Measurements from ENCODE around the gene TUBA1C.
"Not testable (repeated sequence)": the region's sequence is repeated elsewhere in the genome, so short reads cannot be mapped to it uniquely, and the experiment has no call there.

The TUBA1C gene

DNA sequence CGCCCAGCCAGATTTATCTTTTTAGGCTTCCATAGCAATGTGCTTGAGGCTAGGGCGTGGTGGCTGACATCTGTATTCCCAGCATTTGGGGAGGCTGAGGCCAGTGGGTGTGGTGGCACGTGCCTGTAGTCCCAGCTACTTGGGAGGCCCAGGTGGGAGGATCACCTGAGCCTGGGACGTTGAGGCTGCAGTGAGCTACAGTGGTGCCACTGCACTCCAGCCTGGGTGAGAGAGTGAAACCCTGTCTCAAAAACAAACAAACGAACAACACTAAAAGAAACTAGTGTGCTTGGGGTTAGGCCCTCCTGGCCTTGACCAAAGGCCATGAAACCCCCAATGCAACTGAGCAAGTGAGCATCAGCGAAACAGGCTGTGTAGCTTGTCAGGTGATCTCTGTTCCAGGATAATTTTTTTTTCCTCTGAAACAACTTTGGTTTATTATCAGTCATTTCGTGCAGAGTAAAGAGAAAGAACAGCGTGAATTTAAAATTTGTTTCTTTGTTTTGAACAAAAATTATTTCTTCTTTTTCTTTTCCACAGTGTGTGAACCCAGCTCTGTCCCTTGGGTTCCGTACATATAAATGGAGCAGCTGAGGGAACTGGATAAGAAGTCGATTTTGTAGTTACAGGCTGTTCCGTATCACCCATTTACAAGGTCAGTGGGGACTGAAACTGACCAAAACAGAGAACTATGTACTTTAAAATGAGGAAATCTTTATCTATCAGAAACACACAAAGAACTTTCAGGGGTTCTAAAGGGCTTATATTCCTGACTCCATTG is 8.8 kb upstream of the TUBA1C start:
- no peak for DNase-seq

DNA sequence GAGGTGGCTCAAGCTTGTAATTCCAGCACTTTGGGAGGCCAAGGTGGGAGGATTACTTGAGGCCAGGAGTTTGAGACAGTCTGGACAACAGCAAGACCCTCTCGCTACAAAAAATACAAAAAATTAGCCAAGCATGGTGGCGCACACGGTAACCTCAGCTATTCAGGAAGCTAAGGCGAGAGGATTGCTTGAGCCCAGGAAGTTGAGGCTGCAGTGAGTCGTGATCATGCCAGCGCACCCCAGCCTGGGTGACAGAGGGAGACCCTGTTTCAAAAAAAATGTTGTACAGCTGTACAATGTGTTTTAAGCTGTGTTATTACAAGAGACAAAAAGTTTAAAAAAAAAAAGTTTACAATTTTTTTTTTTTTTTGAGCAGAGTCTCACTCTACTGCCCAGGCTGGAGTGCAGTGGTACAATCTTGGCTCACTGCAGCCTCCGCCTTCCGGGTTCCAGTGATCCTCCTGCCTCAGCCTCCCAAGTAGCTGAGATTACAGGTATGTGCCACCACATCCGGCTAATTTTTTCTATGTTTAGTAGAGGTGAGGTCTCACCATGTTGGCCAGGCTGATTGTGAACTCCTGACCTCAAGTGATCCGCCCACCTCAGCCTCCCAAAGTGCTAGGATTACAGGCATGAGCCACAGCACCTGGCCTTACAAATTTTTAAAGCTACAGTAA is 7.2 kb upstream of the TUBA1C start:
- DNase-seq, result not testable (repeated sequence)

DNA sequence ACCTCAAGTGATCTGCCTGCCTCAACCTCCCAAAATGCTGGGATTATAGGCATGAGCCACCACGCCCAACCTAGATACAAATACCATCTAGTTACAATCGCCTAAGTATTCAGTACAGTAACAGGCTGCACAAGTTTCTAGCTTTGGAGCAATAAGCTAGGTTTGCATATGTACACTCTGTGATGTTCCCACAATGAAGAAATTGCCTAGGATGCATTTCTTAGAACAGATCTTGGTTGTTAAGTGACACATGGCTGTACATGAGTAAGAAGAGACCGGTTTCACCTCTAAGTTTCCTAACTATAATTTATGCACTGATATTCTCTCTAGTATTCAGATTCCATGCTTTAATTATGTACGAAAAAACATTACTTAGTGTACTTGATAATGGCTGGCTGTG is 5.4 kb upstream of the TUBA1C start:
- no peak for DNase-seq

DNA sequence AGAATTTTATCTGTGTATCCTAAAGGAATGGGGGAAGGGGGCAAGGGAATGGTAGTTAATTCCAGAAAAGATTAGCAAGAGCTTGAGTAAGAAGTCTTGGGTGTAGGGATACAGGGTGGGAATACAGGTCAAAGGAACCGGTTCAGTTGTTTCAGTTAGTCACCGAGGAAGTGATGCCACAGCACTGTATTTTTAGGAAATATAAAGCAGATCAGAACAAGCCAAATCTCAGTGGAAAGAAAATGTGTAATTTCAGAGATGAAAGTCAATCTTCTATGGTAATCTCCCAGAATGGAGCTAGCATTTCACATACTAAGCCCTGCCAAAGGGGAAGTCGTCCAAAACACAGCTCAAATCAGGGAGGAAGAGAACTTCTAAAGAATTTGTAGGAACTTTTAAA is 4.7 kb upstream of the TUBA1C start:
- no peak for DNase-seq

DNA sequence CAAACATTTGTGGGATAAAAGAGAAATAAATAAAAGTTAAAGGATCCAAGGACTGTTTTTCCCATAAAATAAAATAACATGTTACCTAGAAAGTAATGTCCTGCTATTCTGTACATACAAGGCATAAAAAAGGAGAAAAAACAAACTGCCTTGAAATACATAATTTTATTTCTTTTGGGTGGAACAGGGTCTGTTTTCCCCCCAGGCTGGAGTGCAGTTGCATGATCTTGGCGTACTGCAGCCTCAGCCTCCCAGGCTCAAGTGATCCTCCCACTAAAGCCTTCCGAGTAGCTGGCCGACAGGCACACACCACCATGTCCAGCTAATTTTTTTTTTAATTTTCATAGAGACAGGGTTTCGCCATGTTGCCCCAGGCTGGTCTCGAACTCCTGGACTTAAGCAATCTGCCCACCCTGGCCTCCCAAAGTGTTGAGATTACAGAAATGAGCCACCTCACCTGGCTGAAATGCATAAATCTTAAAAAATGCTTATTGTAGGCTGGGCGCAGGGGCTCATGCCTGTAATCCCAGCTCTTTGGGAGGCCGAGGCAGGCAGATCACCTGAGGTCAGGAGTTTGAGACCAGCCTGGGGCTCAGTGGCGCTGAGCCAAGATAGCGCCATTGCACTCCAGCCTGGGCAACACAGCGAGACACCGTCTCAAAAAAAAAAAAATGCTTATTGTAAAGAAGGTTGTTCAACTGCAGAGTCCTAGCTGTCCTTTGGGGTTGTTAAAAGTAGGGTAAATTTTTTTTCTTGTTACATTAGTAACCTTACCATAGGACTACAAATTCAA is 4.1 kb upstream of the TUBA1C start:
- DNase-seq, result no peak

DNA sequence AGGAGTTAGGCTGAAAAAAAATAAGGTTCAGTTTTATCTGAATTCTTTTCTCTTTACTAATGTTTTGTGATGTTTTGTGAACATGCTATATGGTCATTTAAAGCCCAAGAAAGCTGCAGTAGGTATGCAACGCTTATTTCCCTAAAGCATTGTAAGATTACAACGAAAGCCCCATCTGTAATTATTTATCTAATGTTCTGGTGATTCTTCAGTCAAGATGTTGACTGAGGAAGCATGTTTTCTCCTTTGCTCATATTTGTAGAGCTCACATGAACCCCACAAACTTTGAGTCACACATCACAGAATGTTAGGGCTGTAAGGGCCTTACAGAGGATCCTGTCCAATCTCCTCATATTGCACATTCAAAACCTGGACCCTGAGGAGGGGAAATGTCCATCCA is 3.2 kb upstream of the TUBA1C start:
- no peak for DNase-seq

DNA sequence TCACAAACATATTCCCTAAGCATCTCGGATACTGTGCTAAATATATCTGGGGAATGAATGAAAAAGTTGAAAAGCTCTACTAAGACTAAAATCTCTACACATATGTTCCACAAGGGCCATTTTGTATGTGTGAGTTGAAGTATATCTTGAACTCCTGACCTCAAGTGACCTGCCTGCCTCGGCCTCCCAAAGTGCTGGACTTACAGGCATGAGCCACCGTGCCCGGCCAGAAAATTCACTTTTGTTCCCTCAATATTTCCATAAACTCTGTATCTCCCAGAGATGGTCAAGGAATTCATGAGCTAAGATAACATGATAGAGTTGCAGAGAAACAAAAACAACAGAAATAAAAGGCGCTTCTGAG is 1.5 kb upstream of the TUBA1C start:
- DNase-seq, result no peak

DNA sequence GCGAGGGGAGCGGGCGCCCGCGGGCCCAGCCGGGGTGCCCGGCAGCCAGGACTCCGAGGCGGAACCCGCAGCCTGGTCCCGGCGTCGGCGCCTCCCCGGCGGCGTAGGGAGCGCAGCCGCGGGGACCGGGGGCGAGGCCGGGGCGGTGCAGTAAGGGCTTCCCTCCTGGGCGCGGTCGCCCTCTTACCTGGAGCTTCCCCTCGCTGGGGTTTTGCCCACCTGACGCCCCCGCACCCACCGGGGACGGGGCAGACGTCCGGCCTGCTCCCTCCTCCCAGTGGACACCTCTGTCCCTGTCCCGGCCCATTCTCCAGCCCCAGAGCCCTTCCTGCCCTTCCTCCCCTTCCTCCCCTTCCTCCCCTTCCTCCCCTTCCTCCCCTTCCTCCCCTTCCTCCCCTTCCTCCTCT is 413 bp upstream of the TUBA1C start:
- DNase-seq, result peak; percentile 20

DNA sequence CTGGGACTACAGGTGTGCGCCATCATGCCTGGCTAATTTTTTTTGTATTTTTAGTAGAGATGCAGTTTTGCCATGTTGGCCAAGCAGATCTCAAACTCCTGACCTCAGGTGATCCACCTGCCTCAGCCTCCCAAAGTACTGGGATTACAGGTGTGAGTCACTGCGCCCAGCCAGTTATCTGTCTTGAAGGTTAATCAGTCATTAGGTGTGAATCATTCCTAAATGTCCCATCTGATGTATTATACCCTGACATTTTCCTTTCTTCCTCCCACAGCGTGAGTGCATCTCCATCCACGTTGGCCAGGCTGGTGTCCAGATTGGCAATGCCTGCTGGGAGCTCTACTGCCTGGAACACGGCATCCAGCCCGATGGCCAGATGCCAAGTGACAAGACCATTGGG is 4.3 kb downstream of the TUBA1C start:
- not testable (repeated sequence) for DNase-seq

DNA sequence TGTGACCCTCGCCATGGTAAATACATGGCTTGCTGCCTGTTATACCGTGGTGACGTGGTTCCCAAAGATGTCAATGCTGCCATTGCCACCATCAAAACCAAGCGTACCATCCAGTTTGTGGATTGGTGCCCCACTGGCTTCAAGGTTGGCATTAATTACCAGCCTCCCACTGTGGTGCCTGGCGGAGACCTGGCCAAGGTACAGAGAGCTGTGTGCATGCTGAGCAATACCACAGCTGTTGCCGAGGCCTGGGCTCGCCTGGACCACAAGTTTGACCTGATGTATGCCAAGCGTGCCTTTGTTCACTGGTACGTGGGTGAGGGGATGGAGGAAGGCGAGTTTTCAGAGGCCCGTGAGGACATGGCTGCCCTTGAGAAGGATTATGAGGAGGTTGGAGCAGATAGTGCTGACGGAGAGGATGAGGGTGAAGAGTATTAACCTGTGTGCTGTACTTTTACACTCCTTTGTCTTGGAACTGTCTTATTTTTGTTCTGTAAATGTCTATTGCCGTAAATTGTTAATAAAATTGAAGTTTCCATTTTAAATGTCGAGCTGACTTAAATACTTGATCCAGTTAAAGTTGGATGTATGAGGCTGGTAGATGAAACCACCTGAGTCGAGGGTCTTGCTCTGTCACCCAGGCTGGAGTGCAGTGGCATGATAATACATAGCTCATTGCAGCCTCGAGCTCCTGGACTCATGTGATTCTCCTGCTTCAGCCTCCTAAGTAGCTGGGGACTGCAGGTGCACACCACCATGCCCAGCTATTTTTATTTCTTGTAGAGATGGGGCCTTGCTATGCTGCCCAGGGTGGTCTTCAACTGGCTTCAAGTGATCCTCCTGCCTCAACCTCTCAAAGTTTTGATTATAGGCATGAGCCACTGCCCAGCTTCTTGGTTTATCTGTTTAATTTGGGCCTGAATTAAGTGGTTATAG is 8.2 kb downstream of the TUBA1C start:
- DNase-seq, result no peak

DNA sequence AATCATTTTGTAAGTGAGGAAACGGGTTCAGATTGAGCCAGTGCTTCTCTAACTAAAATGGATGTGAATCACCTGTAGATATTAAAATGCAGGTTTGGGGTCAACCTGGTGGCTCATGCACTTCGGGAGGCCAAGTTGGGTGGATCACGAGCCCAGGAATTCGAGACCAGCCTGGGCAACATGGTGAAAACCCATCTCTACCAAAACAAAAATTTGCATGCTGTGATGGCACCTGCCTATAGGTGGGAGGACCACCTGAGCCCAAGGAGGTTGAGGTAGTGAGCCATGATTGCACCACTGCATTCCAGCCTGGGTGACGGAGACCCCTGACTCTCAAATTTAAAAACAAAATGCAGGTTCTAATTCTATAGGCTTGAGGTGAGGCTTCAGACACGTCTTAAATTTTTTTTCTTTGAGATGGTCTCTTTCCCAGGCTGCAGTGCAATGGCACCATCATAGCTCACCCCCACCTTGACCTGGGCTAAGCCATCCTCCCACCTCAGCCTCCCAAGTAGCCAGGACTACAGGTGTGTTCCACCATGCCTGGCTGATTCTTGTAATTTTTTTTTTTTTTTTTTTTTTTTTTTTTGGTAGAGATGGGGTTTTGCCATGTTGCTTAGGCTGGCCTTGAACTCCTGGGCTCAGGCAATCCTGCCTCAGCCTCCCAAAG is 9.0 kb downstream of the TUBA1C start:
- no peak for DNase-seq

DNA sequence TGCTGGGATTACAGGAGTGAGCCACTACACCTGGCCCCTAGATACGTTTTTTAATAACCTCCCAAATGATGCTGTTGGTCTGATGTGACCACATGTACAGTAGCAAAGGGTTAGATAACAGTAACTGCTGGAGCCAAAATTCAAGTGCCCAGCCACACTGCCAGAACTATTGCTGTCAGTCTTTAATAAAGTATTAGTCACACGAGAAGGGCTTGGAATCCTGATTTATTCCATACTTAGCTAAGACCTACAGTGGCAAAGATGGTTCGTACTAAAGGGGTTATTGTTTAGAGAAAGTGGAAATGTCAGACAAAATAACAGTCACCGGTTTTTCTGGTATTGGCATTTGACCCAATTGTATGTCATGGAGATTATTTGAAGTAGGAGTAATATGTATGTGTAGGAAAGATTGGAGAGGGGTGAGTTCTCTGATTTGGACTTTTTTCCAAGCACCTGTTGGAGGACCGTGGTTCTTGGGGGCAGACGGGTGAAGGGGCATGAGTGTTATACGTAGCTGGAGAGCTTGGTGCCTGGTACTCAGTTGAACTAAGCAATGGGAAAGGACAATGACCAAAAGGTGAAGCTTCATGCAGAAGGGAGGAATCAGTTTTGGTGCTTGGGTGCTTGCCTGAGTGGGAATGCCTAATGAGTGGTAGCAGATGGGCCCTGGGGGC is 9.7 kb downstream of the TUBA1C start:
- no peak for DNase-seq

DNA sequence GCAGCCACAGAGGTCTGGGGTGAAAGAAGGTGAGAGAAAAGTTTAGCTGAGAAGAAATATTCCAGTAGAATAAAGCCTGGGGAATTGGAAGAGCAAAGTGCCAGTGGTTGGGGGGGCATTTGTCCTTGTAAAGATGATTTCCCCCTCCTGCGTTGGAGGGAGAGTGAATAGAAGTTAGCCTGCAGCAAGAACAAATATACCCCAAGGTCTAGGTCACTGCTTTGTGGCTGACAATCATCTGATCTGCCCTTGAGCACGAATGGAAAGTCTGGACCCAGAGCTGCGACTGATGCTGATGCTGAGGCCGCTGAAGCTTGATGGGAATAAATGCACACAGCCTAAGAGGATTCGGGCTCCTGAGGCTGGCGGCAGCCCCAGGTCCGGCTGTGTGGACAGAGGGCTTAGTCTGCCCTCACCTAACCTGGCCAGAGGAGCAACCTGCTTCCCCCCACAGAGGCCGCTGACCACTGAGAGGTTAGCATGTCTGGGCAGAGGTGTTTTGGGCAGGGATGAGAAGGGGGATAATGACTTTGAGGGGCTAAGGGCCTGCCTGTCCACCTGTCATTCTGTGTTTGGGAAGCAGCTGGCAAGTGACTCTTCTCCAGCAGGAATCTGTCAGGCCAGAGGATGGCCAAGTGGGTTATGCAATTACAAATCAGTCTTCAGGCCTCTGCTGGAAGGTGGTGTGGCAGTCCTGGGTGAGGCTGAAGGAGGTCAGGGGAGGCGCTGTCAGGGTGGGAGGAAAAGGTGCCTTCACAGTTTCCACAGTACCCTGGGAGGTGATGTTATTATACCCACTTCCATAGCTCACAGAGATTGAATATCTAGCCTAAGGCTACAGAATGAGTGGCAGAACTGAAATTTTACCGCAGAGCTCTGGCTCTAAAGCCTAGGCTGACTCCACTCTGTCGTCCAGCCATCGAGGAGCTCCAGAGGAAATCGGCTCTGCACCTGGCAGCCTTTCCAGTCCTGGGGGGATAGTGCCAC is 11.7 kb downstream of the TUBA1C start:
- DNase-seq, result no peak

DNA sequence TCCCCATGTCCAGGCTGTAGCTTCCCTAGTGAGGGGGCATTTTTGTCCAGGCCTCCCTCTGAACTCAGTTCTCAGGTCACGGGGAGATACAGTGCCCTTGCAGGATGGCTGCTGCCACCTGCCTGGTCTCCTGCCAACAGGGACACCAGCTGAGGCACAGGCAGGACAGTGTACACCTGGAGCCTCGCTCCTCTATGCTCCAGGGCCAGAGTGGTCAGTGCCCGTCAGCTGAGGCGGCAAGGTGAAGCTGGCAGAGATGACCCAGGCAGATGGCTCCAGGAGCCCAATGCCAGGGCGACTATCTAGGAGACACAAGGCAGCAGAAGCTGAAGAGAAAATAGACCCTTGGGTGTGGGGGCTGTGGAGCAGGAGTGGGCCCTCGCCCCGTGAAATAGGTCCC is 12.6 kb downstream of the TUBA1C start:
- DNase-seq, result no peak

DNA sequence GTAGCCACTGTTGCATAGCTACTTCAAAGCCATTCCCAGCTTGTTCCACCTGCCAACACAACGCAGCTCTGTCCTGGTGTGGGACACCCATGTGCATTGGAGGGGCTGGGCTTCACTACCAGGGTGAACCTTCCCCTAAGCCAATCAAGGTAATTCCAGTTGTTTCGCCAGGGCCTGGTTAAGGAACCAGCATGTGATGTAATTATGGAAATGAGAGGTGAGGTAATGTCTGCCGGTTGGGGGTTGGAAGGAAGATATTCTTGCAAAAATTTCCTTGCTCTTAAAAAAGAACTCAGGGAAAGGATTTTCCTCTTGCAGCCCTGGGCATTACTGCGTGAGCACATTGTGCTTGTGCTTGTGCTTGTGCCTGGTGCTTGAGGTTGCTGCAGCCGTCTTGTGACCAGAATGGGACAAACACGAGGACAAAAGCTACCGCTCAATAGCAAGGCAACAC is 14.9 kb downstream of the TUBA1C start:
- DNase-seq, result no peak

DNA sequence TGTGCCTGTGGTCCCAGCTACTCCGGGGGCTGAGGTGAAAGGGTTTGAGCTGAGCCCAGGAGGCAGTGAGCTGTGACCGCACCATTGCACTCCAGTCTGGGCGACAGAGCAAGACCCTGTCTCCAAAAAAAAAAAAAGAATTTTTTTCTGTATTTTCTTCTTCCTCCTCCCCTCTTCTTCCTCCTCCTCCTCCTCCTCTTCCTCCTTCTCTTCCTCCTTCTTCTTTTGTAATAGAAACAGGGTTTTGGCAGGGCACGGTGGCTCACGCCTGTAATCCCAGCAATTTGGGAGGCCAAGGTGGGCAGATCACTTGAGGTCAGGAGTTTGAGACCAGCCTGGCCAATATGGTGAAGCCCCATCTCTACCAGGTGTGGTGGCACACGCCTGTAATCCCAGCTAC is 15.7 kb downstream of the TUBA1C start:
- not testable (repeated sequence) for DNase-seq

DNA sequence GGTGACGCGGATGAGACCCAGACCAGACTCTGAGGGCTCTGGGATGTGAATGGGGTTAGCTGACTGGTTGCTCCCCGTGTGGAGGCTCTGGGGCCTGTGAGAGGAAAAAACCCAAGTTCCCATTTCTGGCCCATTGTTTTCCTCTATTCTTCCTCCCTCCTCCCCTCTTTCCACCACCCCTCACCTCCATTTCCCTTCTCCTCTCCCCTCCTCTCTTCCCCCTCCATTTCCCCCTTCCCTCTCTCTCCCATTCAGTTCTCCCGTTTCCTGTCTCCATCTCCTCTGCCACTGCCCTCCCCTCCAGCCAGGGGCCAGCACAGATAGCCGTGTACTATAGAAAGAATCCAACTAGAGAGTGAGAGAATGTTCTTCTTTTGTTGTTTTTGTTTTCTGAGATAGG is 17.4 kb downstream of the TUBA1C start:
- DNase-seq, result no peak

DNA sequence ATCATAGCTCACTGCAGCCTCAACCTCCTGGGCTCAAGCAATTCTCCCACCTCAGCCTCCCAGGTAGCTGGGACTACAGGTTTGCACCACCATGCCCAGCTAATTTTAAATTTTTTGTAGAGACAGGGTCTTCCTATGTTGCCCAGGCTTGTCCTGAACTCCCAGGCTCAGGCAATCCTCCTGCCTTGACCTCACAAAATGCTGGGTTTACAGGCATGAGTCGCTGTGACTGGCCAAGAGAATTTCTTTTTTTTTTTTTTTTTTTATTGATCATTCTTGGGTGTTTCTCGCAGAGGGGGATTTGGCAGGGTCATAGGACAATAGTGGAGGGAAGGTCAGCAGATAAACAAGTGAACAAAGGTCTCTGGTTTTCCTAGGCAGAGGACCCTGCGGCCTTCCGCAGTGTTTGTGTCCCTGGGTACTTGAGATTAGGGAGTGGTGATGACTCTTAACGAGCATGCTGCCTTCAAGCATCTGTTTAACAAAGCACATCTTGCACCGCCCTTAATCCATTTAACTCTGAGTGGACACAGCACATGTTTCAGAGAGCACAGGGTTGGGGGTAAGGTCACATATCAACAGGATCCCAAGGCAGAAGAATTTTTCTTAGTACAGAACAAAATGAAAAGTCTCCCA is 18.0 kb downstream of the TUBA1C start:
- DNase-seq, result not testable (repeated sequence)
